K562 (cell line): ENCODE data around the gene CCNT1. TPM values are rescaled to one million over a fixed set of nuclear protein-coding genes. Genes with fewer than 3 reads are reported as not detected.

ENCODE experiments used
- ATF1 ChIP-seq, 2 experiments: fragments of 450-650 bp in 1 of 2; IDR thresholded peaks; 2 replicates each; pipeline ENCODE4 v1.6.1; 2016; ENCODE audit warnings: missing compliant biosample characterization in 1 of 2, missing genetic modification characterization in 1 of 2
- C11orf30 ChIP-seq: fragments of 450-650 bp; IDR thresholded peaks from 2 replicates; pipeline ENCODE4 v1.6.1; 2016; ENCODE audit warnings: low read depth, mild to moderate bottlenecking
- E2F6 ChIP-seq, 2 experiments: IDR thresholded peaks; 2 replicates each; pipeline ENCODE4 v1.6.1; 2011; ENCODE audit warnings: borderline replicate concordance in 1 of 2, control low read depth in 1 of 2, low read depth in 1 of 2, low read length in 1 of 2, mild to moderate bottlenecking in 1 of 2, mixed read lengths in 1 of 2, moderate library complexity in 1 of 2; ENCODE audit not compliant: insufficient read depth in 1 of 2, insufficient read length in 1 of 2, poor library complexity in 1 of 2, severe bottlenecking in 1 of 2; ENCODE audit errors: extremely low read depth in 1 of 2
- ID3 ChIP-seq, 2 experiments: fragments of 250-450 bp in 1 of 2; fragments of 450-650 bp in 1 of 2; sonication (Bioruptor Pico) in 1 of 2; IDR thresholded peaks; 2 replicates each; pipeline versions ENCODE4 v1.6.1 to v1.8.0; 2016 to 2021; ENCODE audit warnings: mild to moderate bottlenecking in 2 of 2, moderate library complexity in 2 of 2, missing compliant biosample characterization in 1 of 2, missing genetic modification characterization in 1 of 2
- MAFG ChIP-seq: fragments of 450-650 bp; conservative IDR thresholded peaks from 2 replicates; pipeline ENCODE4 v1.6.1; 2016; ENCODE audit warnings: missing genetic modification characterization, missing compliant biosample characterization
- MLLT1 ChIP-seq, 2 experiments: fragments of 450-650 bp; IDR thresholded peaks; 2 replicates each; pipeline ENCODE4 v1.6.1; 2016
- NCOR1 ChIP-seq: fragments of 450-650 bp; IDR thresholded peaks from 2 replicates; pipeline ENCODE4 v1.6.1; 2016; ENCODE audit warnings: mild to moderate bottlenecking, moderate library complexity
- PKNOX1 ChIP-seq: fragments of 450-650 bp; IDR thresholded peaks from 2 replicates; pipeline ENCODE4 v1.6.1; 2016
- POLR3A ChIP-seq: IDR thresholded peaks from 2 replicates; pipeline ENCODE4 v1.6.1; 2011; ENCODE audit warnings: borderline replicate concordance, mild to moderate bottlenecking, moderate library complexity; ENCODE audit not compliant: insufficient read length, insufficient read depth; ENCODE audit errors: extremely low read depth
- PTRF ChIP-seq: fragments of 450-650 bp; IDR thresholded peaks from 2 replicates; pipeline ENCODE4 v1.6.1; 2016; ENCODE audit warnings: mild to moderate bottlenecking, missing genetic modification characterization, missing compliant biosample characterization
- RBM14 ChIP-seq: fragments of 200-400 bp; formaldehyde crosslinking; IDR thresholded peaks from 2 replicates; pipeline ENCODE4 v1.6.1; 2018; ENCODE audit warnings: low read depth, mild to moderate bottlenecking, low read length, moderate library complexity, borderline replicate concordance; ENCODE audit not compliant: insufficient read depth
- TAF9B ChIP-seq: fragments of 450-650 bp; IDR thresholded peaks from 2 replicates; pipeline ENCODE4 v1.6.1; 2018; ENCODE audit warnings: mild to moderate bottlenecking; ENCODE audit not compliant: partially characterized antibody
- TCF15 ChIP-seq: fragments of 250-450 bp; sonication (Bioruptor Pico); IDR thresholded peaks from 2 replicates; pipeline ENCODE4 v1.8.0; 2022; ENCODE audit warnings: moderate library complexity, mild to moderate bottlenecking, inconsistent platforms
- ZBTB43 ChIP-seq: sonication (generic); formaldehyde crosslinking; IDR thresholded peaks from 2 replicates; pipeline ENCODE4 v1.8.0; 2023; ENCODE audit warnings: mild to moderate bottlenecking, missing genetic modification reagents
- ZNF277 ChIP-seq: fragments of 250-450 bp; sonication (Bioruptor Pico); IDR thresholded peaks from 2 replicates; pipeline ENCODE4 v1.8.0; 2022; ENCODE audit warnings: inconsistent platforms, mild to moderate bottlenecking, moderate library complexity, borderline replicate concordance
- ZNF75A ChIP-seq: fragments of 450-650 bp; formaldehyde crosslinking; IDR thresholded peaks from 2 replicates; pipeline ENCODE4 v1.4.0; 2020; ENCODE audit warnings: mild to moderate bottlenecking
- ZSCAN32 ChIP-seq: fragments of 450-650 bp; formaldehyde crosslinking; IDR thresholded peaks from 2 replicates; pipeline ENCODE4 v1.4.0; 2020; ENCODE audit warnings: mild to moderate bottlenecking, moderate library complexity
- polyA plus RNA-seq, 8 experiments: library from polyadenylated mRNA; depleted of rRNA in 4 of 8; stranded (reverse) in 5 of 8; unstranded in 3 of 8; fragments of >200 nt; fragmentation: Nextera tagmentation in 2 of 8; fragmentation: Illumina TruSeq in 1 of 8; extraction: Ambion mirVana in 2 of 8; extraction: Trizol in 1 of 8; gene quantifications; 2 replicates each; pipeline versions ENCODE4 v1.2.1 to v1.2.3, GENCODE V29; 2011 to 2014; ENCODE audit warnings: inconsistent platforms in 1 of 8, missing spikeins in 1 of 8
- total RNA-seq, 7 experiments: library from RNA; depleted of rRNA in 6 of 7; stranded (reverse); fragments of >200 nt in 6 of 7; fragmentation: Illumina TruSeq in 2 of 7; extraction: Trizol in 2 of 7; gene quantifications; 2 replicates each; pipeline versions ENCODE4 v1.2.1 to v1.2.3, GENCODE V29; 2011 to 2021; ENCODE audit warnings: low replicate concordance in 1 of 7

The CCNT1 gene
- total and polyA plus RNA-seq, 9 of the 15 experiments (the other 6 are each of a cell fraction or from before 2014, with no cell fraction given) = 9.7 to 52.4 (median 33.4) TPM

- TF ChIP-seq RBM14 = no peak
- TF ChIP-seq POLR3A = no peak
- peak; percentile 52; the same call in 1 of the 2 replicates for TF ChIP-seq PKNOX1
- TF ChIP-seq NCOR1 = no peak; the same call in 1 of the 2 replicates
- TF ChIP-seq TCF15 (CRISPR knock-in tag) = no peak
- TF ChIP-seq ATF1 (CRISPR knock-in tag; IDR thresholded peaks at IDR 0.05) = peak; percentile 88
- peak; percentile 99 for TF ChIP-seq ATF1 (tag; IDR thresholded peaks at IDR 0.05)
- no peak for TF ChIP-seq ZNF75A
- peak; percentile 75 to 86 for TF ChIP-seq E2F6 (IDR thresholded peaks at IDR 0.05; ENCODE audit: borderline replicate concordance in 1 of 2, extremely low read depth in 1 of 2, insufficient read depth in 1 of 2, insufficient read length in 1 of 2, low read depth in 1 of 2, low read length in 1 of 2, poor library complexity in 1 of 2, severe bottlenecking in 1 of 2)
- TF ChIP-seq ZNF277 (CRISPR knock-in tag) = no peak
- TF ChIP-seq C11orf30 = peak; percentile 98
- peak; percentile 59 for TF ChIP-seq TAF9B
- TF ChIP-seq ZBTB43 (CRISPR knock-in tag) = no peak
- no peak for TF ChIP-seq ZSCAN32
- TF ChIP-seq PTRF (tag) = no peak
- no peak for TF ChIP-seq MAFG
- 0 out of 4 replicates have a peak, but pooled peaks of 1 of the 2 experiments have one; percentile 33 for TF ChIP-seq MLLT1 (IDR thresholded peaks at IDR 0.05)
- TF ChIP-seq ID3 (CRISPR knock-in tag; IDR thresholded peaks at IDR 0.05) = no peak
- TF ChIP-seq ID3 (tag; IDR thresholded peaks at IDR 0.05) = peak; percentile 65
Measured at GRCh38 chr12:48716493-48717251, at the start of gene CCNT1 (continued).
